GM10266 (cell line): ENCODE results near the gene IQSEC1.
A peak's percentile ranks its signal among the peaks of the same experiment; 100 is the strongest.

Source experiments
- DNase-seq: peaks from one replicate; pipeline ENCODE4 v3.0.0; 2012; ENCODE audit errors: extremely low spot score
- TF ChIP-seq, protein P1 (sequence below): IDR thresholded peaks from 2 replicates; pipeline ENCODE4 v1.5.1; 2012; ENCODE audit warnings: mild to moderate bottlenecking, low read depth; ENCODE audit not compliant: control insufficient read depth, insufficient read depth; ENCODE audit errors: missing control alignments

Gene IQSEC1

DNA sequence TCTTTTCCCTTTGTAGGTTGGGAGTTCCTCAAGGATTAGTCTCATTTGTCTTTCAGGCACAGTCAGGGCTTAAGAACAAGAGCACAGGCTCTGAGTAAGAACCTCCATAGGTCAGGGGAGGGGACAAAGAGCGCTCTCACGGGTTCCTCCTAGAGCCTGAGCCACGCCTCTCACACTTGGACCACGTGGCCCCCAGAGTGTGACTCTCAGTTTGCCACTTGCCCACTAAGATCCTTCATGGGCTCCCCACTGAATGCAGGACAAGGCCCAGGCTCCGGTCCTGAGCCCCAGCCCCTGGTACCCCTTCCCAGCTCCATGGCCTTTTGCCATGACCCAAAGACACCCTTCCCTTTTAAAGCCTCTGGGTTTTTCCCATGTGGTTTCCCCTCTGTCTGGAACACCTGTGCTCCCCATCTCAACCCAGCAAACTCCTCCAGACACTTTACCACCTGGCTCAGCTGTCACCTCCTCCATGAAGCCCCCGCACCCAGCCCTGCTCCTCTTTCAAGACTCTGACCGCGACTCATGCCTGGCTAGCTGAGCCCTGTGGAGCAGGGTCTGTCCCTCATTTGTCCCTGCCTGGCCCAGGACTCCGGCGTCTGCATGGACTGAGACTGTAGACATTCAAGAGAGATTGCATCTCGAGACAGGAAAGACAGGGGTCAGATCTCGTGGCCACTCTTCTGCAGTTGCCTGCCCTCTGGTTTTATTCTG lies 32.7 kb downstream of the IQSEC1 start:
- TF ChIP-seq, protein P1, sequence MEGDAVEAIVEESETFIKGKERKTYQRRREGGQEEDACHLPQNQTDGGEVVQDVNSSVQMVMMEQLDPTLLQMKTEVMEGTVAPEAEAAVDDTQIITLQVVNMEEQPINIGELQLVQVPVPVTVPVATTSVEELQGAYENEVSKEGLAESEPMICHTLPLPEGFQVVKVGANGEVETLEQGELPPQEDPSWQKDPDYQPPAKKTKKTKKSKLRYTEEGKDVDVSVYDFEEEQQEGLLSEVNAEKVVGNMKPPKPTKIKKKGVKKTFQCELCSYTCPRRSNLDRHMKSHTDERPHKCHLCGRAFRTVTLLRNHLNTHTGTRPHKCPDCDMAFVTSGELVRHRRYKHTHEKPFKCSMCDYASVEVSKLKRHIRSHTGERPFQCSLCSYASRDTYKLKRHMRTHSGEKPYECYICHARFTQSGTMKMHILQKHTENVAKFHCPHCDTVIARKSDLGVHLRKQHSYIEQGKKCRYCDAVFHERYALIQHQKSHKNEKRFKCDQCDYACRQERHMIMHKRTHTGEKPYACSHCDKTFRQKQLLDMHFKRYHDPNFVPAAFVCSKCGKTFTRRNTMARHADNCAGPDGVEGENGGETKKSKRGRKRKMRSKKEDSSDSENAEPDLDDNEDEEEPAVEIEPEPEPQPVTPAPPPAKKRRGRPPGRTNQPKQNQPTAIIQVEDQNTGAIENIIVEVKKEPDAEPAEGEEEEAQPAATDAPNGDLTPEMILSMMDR, result no peak
- DNase-seq, result peak; percentile 91

DNA sequence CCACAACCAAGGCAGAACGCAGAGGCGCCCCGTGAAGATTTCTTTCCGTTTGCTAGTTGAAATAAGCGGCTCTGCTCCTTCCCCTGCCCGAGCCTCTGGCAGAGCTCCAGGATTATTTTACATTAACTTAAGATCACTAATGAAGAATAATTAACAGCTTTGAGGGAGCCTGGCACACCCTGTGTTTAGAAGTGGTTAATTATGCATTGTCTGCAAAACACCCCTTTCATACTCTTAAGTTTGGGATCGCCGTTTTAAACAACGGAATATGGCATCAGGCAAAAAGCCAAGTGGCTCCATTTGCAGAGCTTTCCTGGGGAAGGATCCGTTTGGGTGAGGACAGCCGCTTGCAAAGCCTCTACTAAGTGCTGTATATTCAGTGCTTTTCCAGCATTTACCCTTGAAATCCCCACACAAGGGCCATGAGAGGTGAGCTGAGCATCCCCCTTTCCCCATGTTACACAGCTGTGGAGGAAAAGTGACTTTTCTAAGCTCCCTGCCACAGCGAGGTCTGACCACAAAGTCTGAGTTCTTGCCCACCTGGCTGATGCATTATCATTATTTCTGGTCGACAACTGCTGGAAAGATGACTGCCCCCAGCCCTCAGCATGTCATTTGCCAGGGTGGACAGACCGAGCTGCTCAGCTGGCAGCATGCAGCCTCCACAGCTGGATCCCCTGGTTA lies 33.9 kb downstream of the IQSEC1 start:
- DNase-seq, result no peak
- TF ChIP-seq, protein P1, result no peak

- no peak for DNase-seq
- TF ChIP-seq, protein P1, result no peak
These were observed 35.6 kb downstream of the IQSEC1 start for GRCh38 chr3:13037458-13038117.

- no peak for DNase-seq
- TF ChIP-seq, protein P1, result no peak
These were observed 38.4 kb downstream of the IQSEC1 start for GRCh38 chr3:13034861-13035260.

DNA sequence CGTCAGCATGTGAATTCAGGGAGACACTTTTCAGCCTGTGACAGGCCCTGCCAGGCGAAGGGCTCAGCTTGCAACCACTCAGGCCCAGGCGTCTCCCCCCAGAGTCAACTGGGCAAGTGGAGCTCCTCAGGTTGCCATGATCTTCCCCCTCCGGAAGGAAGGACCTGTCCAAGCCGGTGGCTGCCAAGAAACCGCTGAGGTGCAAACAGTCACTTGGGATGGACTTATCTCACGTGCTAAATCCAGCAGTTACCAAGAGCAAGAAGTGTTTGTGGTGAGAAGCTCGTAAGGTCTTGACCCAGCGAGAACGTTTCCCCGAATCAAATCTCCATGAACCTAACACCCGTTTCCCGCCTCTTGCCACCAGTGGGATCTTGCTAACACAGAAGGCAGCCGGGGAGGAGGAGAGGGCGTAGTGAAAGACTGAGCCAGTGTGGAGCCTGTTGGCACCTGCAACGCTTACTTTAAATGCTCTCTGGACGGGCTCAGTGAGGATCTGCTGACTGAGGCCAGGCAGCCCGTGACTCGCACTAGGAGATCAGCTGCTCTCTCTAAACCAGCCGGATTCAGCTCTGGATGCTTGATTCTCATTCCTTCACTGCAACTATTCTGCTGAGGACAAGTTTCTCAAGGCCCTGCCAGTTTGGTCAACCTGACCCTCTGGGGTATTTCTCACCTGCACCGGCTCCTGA lies 39.0 kb downstream of the IQSEC1 start:
- TF ChIP-seq, protein P1, result no peak
- DNase-seq, result no peak

DNA sequence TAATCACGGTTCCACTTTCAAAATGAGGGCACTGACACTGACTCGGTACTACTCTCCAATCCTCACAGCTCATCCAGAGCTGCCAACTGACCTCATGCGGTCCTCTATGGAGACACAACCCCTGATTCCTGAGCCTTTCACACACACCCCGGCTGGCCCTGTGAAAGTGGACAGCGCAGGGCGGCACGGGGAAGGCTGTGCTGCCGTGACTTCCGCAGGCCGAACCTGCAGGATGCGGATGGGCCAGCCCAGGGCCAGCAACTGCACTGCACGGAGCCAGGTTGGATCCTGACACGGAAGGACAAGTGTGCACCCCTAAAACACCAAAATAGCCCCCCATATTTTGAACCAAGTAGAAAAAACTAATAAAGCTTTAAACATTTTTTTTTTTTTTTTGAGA lies 41.0 kb downstream of the IQSEC1 start:
- TF ChIP-seq, protein P1, result no peak
- DNase-seq, result no peak
